ENCODE data around the gene OLFM2. TPM values are rescaled to one million over a fixed set of nuclear protein-coding genes. Genes with fewer than 3 reads are reported as not detected.

The OLFM2 gene
- total RNA-seq, 1 experiment from 2014 or later: 9.7 TPM

DNA sequence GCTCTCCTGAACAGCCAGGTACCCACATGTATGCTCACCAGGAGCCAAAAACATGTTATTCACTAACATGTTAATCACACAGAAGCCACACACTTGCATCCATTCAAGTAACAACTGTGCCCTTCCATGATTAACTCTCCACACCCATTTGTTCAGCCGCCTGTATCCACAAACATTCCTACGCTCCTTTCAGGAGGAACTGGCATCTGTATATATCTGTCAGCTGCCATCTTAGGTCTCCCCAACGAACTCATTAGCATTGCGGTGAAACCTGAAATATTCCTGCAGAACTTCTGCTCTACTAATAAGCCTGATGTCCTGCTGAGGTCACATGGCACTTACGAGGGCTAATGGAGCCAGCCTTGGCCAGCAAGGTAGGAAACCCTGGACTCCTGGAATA is 33.0 kb downstream of the OLFM2 start:
- Histone ChIP-seq H3K9me3 (ENCODE audit: control insufficient read depth, insufficient read depth, low read depth, low read length) (no peaks in the 10 kb centered on the region), H3K27ac (ENCODE audit: low read length) (no peak overlapping the region), H3K4me3 (ENCODE audit: low read depth in 2 of 2, low read length in 2 of 2) (no peak overlapping the region), H3K36me3 (ENCODE audit: control insufficient read depth, insufficient read depth, low read length) (no peaks in the 10 kb centered on the region), H3K4me1 (ENCODE audit: control insufficient read depth, insufficient read depth, low read length) (no peaks in the 10 kb centered on the region; the same call in 1 of the 2 replicates), H3K27me3 (ENCODE audit: control insufficient read depth, insufficient read depth, low read length) (no peaks in the 10 kb centered on the region)
- BruUV-seq (replicated peaks): no TSS peak
- TF ChIP-seq SIN3A (IDR thresholded peaks at IDR 0.05; ENCODE audit: borderline replicate concordance, insufficient read depth, low read depth, low read length) (no peak), TCF7L2 (IDR thresholded peaks at IDR 0.05; ENCODE audit: low read depth, low read length) (no peak), REST (IDR thresholded peaks at IDR 0.05; ENCODE audit: insufficient read depth in 1 of 2, low read depth in 2 of 2, low read length in 1 of 2) (no peak), POLR2AphosphoS5 (IDR thresholded peaks at IDR 0.05; ENCODE audit: low read depth, low read length) (no peak)
- TF ChIP-seq, protein P1, sequence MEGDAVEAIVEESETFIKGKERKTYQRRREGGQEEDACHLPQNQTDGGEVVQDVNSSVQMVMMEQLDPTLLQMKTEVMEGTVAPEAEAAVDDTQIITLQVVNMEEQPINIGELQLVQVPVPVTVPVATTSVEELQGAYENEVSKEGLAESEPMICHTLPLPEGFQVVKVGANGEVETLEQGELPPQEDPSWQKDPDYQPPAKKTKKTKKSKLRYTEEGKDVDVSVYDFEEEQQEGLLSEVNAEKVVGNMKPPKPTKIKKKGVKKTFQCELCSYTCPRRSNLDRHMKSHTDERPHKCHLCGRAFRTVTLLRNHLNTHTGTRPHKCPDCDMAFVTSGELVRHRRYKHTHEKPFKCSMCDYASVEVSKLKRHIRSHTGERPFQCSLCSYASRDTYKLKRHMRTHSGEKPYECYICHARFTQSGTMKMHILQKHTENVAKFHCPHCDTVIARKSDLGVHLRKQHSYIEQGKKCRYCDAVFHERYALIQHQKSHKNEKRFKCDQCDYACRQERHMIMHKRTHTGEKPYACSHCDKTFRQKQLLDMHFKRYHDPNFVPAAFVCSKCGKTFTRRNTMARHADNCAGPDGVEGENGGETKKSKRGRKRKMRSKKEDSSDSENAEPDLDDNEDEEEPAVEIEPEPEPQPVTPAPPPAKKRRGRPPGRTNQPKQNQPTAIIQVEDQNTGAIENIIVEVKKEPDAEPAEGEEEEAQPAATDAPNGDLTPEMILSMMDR (IDR thresholded peaks at IDR 0.05): no peak
- ChIA-PET POLR2A (no interaction called here), CTCF (no interaction called here)
- intact Hi-C loops (cut with micrococcal nuclease; ENCODE audit: unreplicated experiment) (no loop called here), in situ Hi-C loops (cut with HindIII; ENCODE audit: low pct_unique_long_range_greater_than_20kb, low sequenced_read_pairs) (no loop called here)
- ATAC-seq (no peak), DNase-seq (ENCODE audit: low read depth, low spot score) (no peak)

DNA sequence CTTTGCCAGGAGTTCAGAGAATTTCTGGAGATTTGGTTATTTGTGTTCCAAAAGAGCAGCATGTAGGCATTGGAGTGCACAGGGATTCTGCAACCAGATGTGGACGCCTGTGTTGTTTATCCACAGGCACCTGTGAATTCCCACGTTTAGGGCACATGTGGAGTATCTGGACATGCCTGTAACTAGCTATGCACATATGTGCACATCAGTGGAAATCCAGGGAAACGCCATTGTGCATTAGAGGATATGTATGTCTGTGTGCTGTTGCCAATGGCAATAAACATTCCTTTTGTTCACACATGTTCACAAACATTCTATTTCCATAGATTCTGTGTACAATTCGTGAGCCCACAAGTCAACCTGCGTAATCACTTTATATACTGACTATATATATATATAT is 34.7 kb downstream of the OLFM2 start:
- in situ Hi-C loops (cut with HindIII; ENCODE audit: low pct_unique_long_range_greater_than_20kb, low sequenced_read_pairs) (no loop called here), intact Hi-C loops (cut with micrococcal nuclease; ENCODE audit: unreplicated experiment) (no loop called here)
- Histone ChIP-seq H3K9me3 (ENCODE audit: control insufficient read depth, insufficient read depth, low read depth, low read length) (no peaks in the 10 kb centered on the region), H3K36me3 (ENCODE audit: control insufficient read depth, insufficient read depth, low read length) (no peaks in the 10 kb centered on the region), H3K4me3 (ENCODE audit: low read depth in 2 of 2, low read length in 2 of 2) (no peak overlapping the region), H3K27me3 (ENCODE audit: control insufficient read depth, insufficient read depth, low read length) (no peaks in the 10 kb centered on the region), H3K27ac (ENCODE audit: low read length) (no peak overlapping the region), H3K4me1 (ENCODE audit: control insufficient read depth, insufficient read depth, low read length) (no peaks in the 10 kb centered on the region; the same call in 1 of the 2 replicates)
- POLR2A ChIA-PET: no interaction called here
- ATAC-seq: no peak
- BruUV-seq (replicated peaks): no TSS peak
- TF ChIP-seq REST (IDR thresholded peaks at IDR 0.05; ENCODE audit: insufficient read depth in 1 of 2, low read depth in 2 of 2, low read length in 1 of 2) (no peak), TCF7L2 (IDR thresholded peaks at IDR 0.05; ENCODE audit: low read depth, low read length) (no peak), SIN3A (IDR thresholded peaks at IDR 0.05; ENCODE audit: borderline replicate concordance, insufficient read depth, low read depth, low read length) (no peak), POLR2AphosphoS5 (IDR thresholded peaks at IDR 0.05; ENCODE audit: low read depth, low read length) (no peak)
- TF ChIP-seq, protein P1 (IDR thresholded peaks at IDR 0.05): no peak
- no peak for DNase-seq (ENCODE audit: low read depth, low spot score)
- CTCF ChIA-PET: no interaction called here
